HG03342 (cell line): Measurements from ENCODE around the gene RNPEP.
"Not testable (repeated sequence)": the region's sequence is repeated elsewhere in the genome, so short reads cannot be mapped to it uniquely, and the experiment has no call there.

Experiments used
- ATAC-seq: cut with Tn5 transposase; IDR thresholded peaks from one replicate; pipeline ENCODE4 v1.9.1; 2021; ENCODE audit warnings: mild to moderate bottlenecking, moderate library complexity; ENCODE audit not compliant: unreplicated experiment

The RNPEP gene

GRCh38 chr1:202034149-202034682 lies 51.8 kb downstream of the RNPEP start:
- no peak for ATAC-seq

GRCh38 chr1:202034683-202035462 lies 52.4 kb downstream of the RNPEP start:
- ATAC-seq, result peak; percentile 45

- ATAC-seq, result no peak
Observed at GRCh38 chr1:202036595-202037387, 54.3 kb downstream of the RNPEP start.

- no peak for ATAC-seq
Observed at GRCh38 chr1:202037706-202038296, 55.4 kb downstream of the RNPEP start.

- peak; percentile 61 for ATAC-seq
Observed at GRCh38 chr1:202038688-202039346, 56.4 kb downstream of the RNPEP start.

GRCh38 chr1:202045705-202046104 lies 63.3 kb downstream of the RNPEP start:
- no peak for ATAC-seq

- no peak for ATAC-seq
Observed at GRCh38 chr1:202046227-202046626, 63.8 kb downstream of the RNPEP start.

- ATAC-seq, result no peak
Observed at GRCh38 chr1:202046748-202047708, 64.6 kb downstream of the RNPEP start.

GRCh38 chr1:202047977-202048376 lies 65.5 kb downstream of the RNPEP start:
- ATAC-seq, result no peak

- no peak for ATAC-seq
Observed at GRCh38 chr1:202049129-202049528, 66.7 kb downstream of the RNPEP start.

- no peak for ATAC-seq
Observed at GRCh38 chr1:202054094-202054493, 71.6 kb downstream of the RNPEP start.

GRCh38 chr1:202054673-202055072 lies 72.2 kb downstream of the RNPEP start:
- ATAC-seq, result not testable (repeated sequence)
